ENCODE measurements around the gene NDUFC2. TPM values are rescaled to one million over a fixed set of nuclear protein-coding genes. Genes with fewer than 3 reads are reported as not detected.
"Not testable (repeated sequence)": the region's sequence is repeated elsewhere in the genome, so short reads cannot be mapped to it uniquely, and the experiment has no call there.

The NDUFC2 gene
- total RNA-seq, 1 donor from 2014 or later, result 98.5 TPM

DNA sequence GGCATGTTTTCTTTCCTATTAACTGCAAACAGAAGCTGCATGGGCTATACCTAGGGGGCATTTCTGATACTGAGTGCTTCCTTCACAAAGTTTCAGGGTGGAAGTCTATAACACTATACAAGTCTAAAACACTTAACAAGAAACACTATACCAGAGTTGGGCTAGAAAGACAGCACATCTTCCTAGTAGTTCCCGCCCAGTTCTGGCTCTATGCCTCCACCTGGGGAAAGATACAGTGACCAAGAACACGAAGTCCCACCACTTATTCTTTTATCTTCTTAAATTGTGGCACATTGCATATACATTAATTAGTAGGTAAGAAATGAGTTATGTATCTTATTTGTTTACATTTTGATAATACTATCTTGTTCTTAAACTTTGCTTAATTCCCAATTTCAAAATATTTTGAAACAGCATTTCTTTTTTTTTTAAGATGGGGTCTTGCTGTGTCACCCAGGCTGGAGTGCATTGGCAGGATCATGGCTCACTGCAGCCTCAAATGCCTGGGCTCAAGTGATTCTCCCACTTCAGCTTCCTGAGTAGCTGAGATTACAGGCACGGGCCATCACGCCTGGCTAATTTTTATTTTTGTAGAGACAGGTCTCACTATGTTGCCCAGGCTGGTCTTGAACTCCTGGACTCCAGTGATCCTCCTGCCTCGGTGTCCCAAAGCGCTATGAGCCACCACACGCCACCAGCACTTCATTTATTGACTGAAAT lies 18.2 kb upstream of the NDUFC2 start:
- no peak overlapping the region for H3K4me3 ChIP-seq (ENCODE audit: low read depth, low read length)
- TF ChIP-seq, protein P1, sequence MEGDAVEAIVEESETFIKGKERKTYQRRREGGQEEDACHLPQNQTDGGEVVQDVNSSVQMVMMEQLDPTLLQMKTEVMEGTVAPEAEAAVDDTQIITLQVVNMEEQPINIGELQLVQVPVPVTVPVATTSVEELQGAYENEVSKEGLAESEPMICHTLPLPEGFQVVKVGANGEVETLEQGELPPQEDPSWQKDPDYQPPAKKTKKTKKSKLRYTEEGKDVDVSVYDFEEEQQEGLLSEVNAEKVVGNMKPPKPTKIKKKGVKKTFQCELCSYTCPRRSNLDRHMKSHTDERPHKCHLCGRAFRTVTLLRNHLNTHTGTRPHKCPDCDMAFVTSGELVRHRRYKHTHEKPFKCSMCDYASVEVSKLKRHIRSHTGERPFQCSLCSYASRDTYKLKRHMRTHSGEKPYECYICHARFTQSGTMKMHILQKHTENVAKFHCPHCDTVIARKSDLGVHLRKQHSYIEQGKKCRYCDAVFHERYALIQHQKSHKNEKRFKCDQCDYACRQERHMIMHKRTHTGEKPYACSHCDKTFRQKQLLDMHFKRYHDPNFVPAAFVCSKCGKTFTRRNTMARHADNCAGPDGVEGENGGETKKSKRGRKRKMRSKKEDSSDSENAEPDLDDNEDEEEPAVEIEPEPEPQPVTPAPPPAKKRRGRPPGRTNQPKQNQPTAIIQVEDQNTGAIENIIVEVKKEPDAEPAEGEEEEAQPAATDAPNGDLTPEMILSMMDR (IDR thresholded peaks at IDR 0.05; ENCODE audit: insufficient read depth, low read length, poor library complexity, severe bottlenecking), result no peak
- DNase-seq (ENCODE audit: low read depth), result no peak
- no peaks in the 10 kb centered on the region for H3K27me3 ChIP-seq (ENCODE audit: control insufficient read depth, insufficient read depth, low read length)
- peaks cover 1% of the 10 kb centered on the region for H3K36me3 ChIP-seq (ENCODE audit: control insufficient read depth, insufficient read depth, low read length)

DNA sequence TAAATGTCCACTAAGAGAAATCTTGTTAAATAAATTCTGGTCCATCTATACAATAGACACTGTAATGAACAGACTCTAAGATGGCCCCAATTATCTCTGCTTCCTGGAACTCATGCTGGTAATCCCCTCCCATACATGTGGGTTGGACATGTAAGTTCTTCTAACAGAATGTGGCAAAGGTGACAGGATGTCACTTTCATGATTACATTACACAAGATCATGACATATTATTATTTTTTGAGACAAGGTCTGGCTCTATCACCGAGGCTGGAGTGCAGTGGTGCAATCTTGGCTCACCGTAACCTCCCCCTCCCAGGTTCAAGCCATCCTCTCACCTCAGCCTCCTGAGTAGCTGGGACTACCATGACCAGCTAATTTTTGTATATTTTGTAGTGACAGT lies 14.6 kb upstream of the NDUFC2 start:
- DNase-seq (ENCODE audit: low read depth), result no peak
- Histone ChIP-seq H3K27me3 (ENCODE audit: control insufficient read depth, insufficient read depth, low read length) (no peaks in the 10 kb centered on the region), H3K4me3 (ENCODE audit: low read depth, low read length) (no peak overlapping the region), H3K36me3 (ENCODE audit: control insufficient read depth, insufficient read depth, low read length) (peaks cover 1% of the 10 kb centered on the region)
- TF ChIP-seq, protein P1 (IDR thresholded peaks at IDR 0.05; ENCODE audit: insufficient read depth, low read length, poor library complexity, severe bottlenecking), result no peak

- H3K4me3 ChIP-seq (ENCODE audit: low read depth, low read length); H3K27me3 ChIP-seq (ENCODE audit: control insufficient read depth, insufficient read depth, low read length); H3K36me3 ChIP-seq (ENCODE audit: control insufficient read depth, insufficient read depth, low read length); DNase-seq (ENCODE audit: low read depth): not testable (repeated sequence)
These were observed 6.9 kb upstream of the NDUFC2 start for GRCh38 chr11:78086521-78087074.

GRCh38 chr11:78085972-78086371 lies 6.3 kb upstream of the NDUFC2 start:
- H3K27me3 ChIP-seq (ENCODE audit: control insufficient read depth, insufficient read depth, low read length), result no peaks in the 10 kb centered on the region
- DNase-seq (ENCODE audit: low read depth), result no peak
- TF ChIP-seq, protein P1 (IDR thresholded peaks at IDR 0.05; ENCODE audit: insufficient read depth, low read length, poor library complexity, severe bottlenecking), result no peak
- H3K4me3 ChIP-seq (ENCODE audit: low read depth, low read length), result no peak overlapping the region
- H3K36me3 ChIP-seq (ENCODE audit: control insufficient read depth, insufficient read depth, low read length), result no peaks in the 10 kb centered on the region

DNA sequence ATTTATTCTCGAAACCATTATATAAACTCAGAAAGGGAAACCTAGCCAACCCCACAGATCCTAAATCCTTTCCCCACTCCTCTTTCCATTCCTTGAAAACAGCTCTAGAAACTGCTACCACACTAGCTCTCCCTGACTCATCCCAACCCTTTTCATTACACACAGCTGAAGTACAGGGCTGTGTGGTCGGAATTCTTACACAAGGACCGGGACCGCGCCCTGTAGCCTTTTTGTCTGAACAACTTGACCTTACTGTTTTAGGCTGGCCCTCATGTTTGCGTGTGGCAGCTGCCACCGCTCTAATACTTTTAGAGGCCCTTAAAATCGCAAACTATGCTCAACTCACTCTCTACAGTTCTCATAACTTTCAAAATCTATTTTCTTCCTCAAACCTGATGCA lies 4.8 kb upstream of the NDUFC2 start:
- H3K27me3 ChIP-seq (ENCODE audit: control insufficient read depth, insufficient read depth, low read length); DNase-seq (ENCODE audit: low read depth); H3K4me3 ChIP-seq (ENCODE audit: low read depth, low read length); H3K36me3 ChIP-seq (ENCODE audit: control insufficient read depth, insufficient read depth, low read length): not testable (repeated sequence)

DNA sequence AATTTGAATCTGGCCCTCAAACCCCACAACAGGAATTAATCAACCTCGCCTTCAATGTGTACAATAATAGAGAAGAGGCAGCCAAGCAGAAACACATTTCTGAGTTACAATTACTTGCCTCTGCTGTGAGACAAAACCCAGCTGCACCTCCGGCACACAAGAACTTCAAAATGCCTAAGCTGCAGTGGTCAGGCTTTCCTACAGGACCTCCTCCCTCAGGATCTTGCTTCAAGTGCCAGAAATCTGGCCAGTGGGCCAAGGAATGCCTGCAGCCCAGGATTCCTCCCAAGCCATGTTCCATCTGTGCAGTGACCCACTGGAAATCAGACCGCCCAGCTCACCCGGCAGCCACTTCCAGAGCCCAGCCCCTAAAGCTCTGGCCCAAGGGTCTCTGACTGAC lies 3.4 kb upstream of the NDUFC2 start:
- TF ChIP-seq, protein P1 (IDR thresholded peaks at IDR 0.05; ENCODE audit: insufficient read depth, low read length, poor library complexity, severe bottlenecking), result no peak
- Histone ChIP-seq H3K4me3 (ENCODE audit: low read depth, low read length) (no peak overlapping the region), H3K36me3 (ENCODE audit: control insufficient read depth, insufficient read depth, low read length) (no peaks in the 10 kb centered on the region), H3K27me3 (ENCODE audit: control insufficient read depth, insufficient read depth, low read length) (no peaks in the 10 kb centered on the region)
- DNase-seq (ENCODE audit: low read depth), result no peak

DNA sequence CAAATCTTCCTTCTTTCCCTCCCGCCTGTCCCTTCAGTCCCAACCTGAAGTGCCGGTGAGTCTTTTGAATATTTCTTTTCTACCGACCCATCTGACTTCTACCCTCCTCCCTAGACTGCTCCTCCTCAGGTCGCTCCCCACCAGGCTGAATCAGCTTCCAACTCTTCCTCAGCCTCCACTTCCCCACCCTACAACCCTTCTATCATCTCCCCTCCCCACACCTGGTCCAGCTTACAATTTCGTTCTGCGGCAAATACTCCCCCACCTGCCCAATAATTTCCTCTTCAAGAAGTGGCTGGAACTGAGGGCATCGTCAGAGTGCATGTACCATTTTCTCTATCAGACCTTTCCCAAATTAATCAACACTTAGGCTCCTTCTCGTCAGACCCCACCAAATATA lies 2.5 kb upstream of the NDUFC2 start:
- TF ChIP-seq, protein P1 (IDR thresholded peaks at IDR 0.05; ENCODE audit: insufficient read depth, low read length, poor library complexity, severe bottlenecking), result no peak
- DNase-seq (ENCODE audit: low read depth), result no peak
- Histone ChIP-seq H3K27me3 (ENCODE audit: control insufficient read depth, insufficient read depth, low read length) (no peaks in the 10 kb centered on the region), H3K4me3 (ENCODE audit: low read depth, low read length) (no peak overlapping the region), H3K36me3 (ENCODE audit: control insufficient read depth, insufficient read depth, low read length) (no peaks in the 10 kb centered on the region)
